ENCODE results near the gene RHEX.

RHEX gene

GRCh38 chr1:206023695-206024094 is 29.3 kb upstream of the RHEX start, which contains the start of gene CTSE:
TSS of gene CTSE (minus strand) at chr1:206023895. CDS start at chr1:206023791, 104 bp downstream.
- no peak within 1 kb of the TSS for H3K4me3 ChIP-seq
- H3K4me2 ChIP-seq, result peak within 1 kb of the TSS in 5 of 11 experiments; percentile 67 to 87 (median 77); a peak in 10 of 22 replicates
- peaks cover 22 to 34% (median 26%) of the 10 kb centered on the region in 10 experiments for H3K4me1 ChIP-seq
- H3K27me3 ChIP-seq, result no peaks in the 10 kb centered on the region
- H3K27ac ChIP-seq, result no peak within 1 kb of the TSS
- no peak for TF ChIP-seq Cebpa-rat (IDR thresholded peaks at IDR 0.05)
- H3K9me3 ChIP-seq (replicated peaks in 1 of 11), result peaks cover 0 to 10% (median 7%) of the 10 kb centered on the region in 11 experiments; a peak in 9 of 22 replicates
- no peaks in the 10 kb centered on the region for H4K20me1 ChIP-seq
- H3K9ac ChIP-seq, result no peak within 1 kb of the TSS
- no peaks in the 10 kb centered on the region for H3K36me3 ChIP-seq

GRCh38 chr1:206025283-206025820 is 27.6 kb upstream of the RHEX start:
- Histone ChIP-seq H3K27me3 (no peaks in the 10 kb centered on the region), H3K9me3 (replicated peaks in 1 of 11) (peaks cover 0 to 10% (median 7%) of the 10 kb centered on the region in 11 experiments; a peak in 9 of 22 replicates), H4K20me1 (no peaks in the 10 kb centered on the region), H3K27ac (no peak overlapping the region), H3K4me2 (no peak overlapping the region), H3K36me3 (no peaks in the 10 kb centered on the region), H3K9ac (no peak overlapping the region), H3K4me3 (no peak overlapping the region), H3K4me1 (peaks cover 19 to 46% (median 28%) of the 10 kb centered on the region in 10 experiments)
- no peak for TF ChIP-seq Cebpa-rat (IDR thresholded peaks at IDR 0.05)

- no peaks in the 10 kb centered on the region for H3K36me3 ChIP-seq
- H3K9me3 ChIP-seq (replicated peaks in 1 of 11), result peaks cover 0 to 11% (median 8%) of the 10 kb centered on the region in 11 experiments; a peak in 9 of 22 replicates
- peak overlapping the region in 4 of 11 experiments; percentile 31 to 79 (median 50); a peak in 9 of 22 replicates for H3K4me2 ChIP-seq
- H3K4me3 ChIP-seq, result no peak overlapping the region
- no peaks in the 10 kb centered on the region for H3K27me3 ChIP-seq
- TF ChIP-seq Cebpa-rat (IDR thresholded peaks at IDR 0.05), result no peak
- no peaks in the 10 kb centered on the region for H4K20me1 ChIP-seq
- H3K4me1 ChIP-seq, result peaks cover 30 to 57% (median 42%) of the 10 kb centered on the region in 10 experiments
- no peak overlapping the region for H3K27ac ChIP-seq
- no peak overlapping the region for H3K9ac ChIP-seq
Observed at GRCh38 chr1:206029484-206029883, 23.5 kb upstream of the RHEX start.

- Histone ChIP-seq H3K4me1 (peaks cover 37 to 64% (median 49%) of the 10 kb centered on the region in 10 experiments), H3K36me3 (no peaks in the 10 kb centered on the region), H3K9me3 (replicated peaks in 1 of 11) (peaks cover 0 to 11% (median 8%) of the 10 kb centered on the region in 11 experiments; a peak in 9 of 22 replicates), H3K27me3 (no peaks in the 10 kb centered on the region), H4K20me1 (no peaks in the 10 kb centered on the region), H3K4me3 (no peak overlapping the region), H3K27ac (no peak overlapping the region), H3K4me2 (peak overlapping the region in 4 of 11 experiments; percentile 11 to 79 (median 70); a peak in 4 of 22 replicates), H3K9ac (no peak overlapping the region)
- TF ChIP-seq Cebpa-rat (IDR thresholded peaks at IDR 0.05), result no peak
Observed at GRCh38 chr1:206030191-206030590, 22.8 kb upstream of the RHEX start.

- no peak for TF ChIP-seq Cebpa-rat (IDR thresholded peaks at IDR 0.05)
- H3K4me2 ChIP-seq, result peak overlapping the region; percentile 16 to 83 (median 64); a peak in 21 of 22 replicates
- no peak overlapping the region for H3K9ac ChIP-seq
- no peaks in the 10 kb centered on the region for H3K27me3 ChIP-seq
- H4K20me1 ChIP-seq, result no peaks in the 10 kb centered on the region
- no peak overlapping the region for H3K27ac ChIP-seq
- peaks cover 41 to 69% (median 54%) of the 10 kb centered on the region in 10 experiments for H3K4me1 ChIP-seq
- H3K9me3 ChIP-seq (replicated peaks in 1 of 11), result peaks cover 0 to 11% (median 8%) of the 10 kb centered on the region in 11 experiments; a peak in 9 of 22 replicates
- H3K4me3 ChIP-seq, result no peak overlapping the region
- no peaks in the 10 kb centered on the region for H3K36me3 ChIP-seq
Observed at GRCh38 chr1:206030714-206031113, 22.3 kb upstream of the RHEX start.

GRCh38 chr1:206032380-206033140 is 20.4 kb upstream of the RHEX start:
- H4K20me1 ChIP-seq, result no peaks in the 10 kb centered on the region
- no peak for TF ChIP-seq Cebpa-rat (IDR thresholded peaks at IDR 0.05)
- no peaks in the 10 kb centered on the region for H3K36me3 ChIP-seq
- peak overlapping the region; percentile 29 to 83 (median 64); a peak in 21 of 22 replicates for H3K4me2 ChIP-seq
- H3K27ac ChIP-seq, result peak overlapping the region in 4 of 11 experiments; percentile 1 to 17 (median 6); a peak in 1 of 22 replicates
- peaks cover 52 to 87% (median 67%) of the 10 kb centered on the region in 10 experiments for H3K4me1 ChIP-seq
- no peak overlapping the region for H3K4me3 ChIP-seq
- H3K27me3 ChIP-seq, result no peaks in the 10 kb centered on the region
- 0 out of 22 replicates have a peak, but pooled peaks cover 0 to 4% (median 0%) of the 10 kb centered on the region in 11 experiments for H3K9me3 ChIP-seq (replicated peaks in 1 of 11)
- H3K9ac ChIP-seq, result no peak overlapping the region

- Histone ChIP-seq H3K27ac (peak overlapping the region in 4 of 11 experiments; percentile 8 to 16 (median 12); a peak in 4 of 22 replicates), H3K4me1 (peaks cover 68 to 100% (median 83%) of the 10 kb centered on the region in 10 experiments), H4K20me1 (no peaks in the 10 kb centered on the region), H3K36me3 (no peaks in the 10 kb centered on the region), H3K9me3 (replicated peaks in 1 of 11) (0 out of 22 replicates have a peak, but pooled peaks cover 0 to 4% (median 0%) of the 10 kb centered on the region in 11 experiments), H3K4me2 (peak overlapping the region; percentile 61 to 87 (median 78)), H3K4me3 (peak overlapping the region; percentile 18 to 66 (median 47); a peak in 17 of 20 replicates), H3K9ac (peak overlapping the region in 10 of 11 experiments; percentile 6 to 64 (median 45); a peak in 19 of 22 replicates), H3K27me3 (no peaks in the 10 kb centered on the region)
- no peak for TF ChIP-seq Cebpa-rat (IDR thresholded peaks at IDR 0.05)
Observed at GRCh38 chr1:206035027-206035426, 17.9 kb upstream of the RHEX start.

- Histone ChIP-seq H3K27me3 (no peaks in the 10 kb centered on the region), H3K36me3 (no peaks in the 10 kb centered on the region), H3K9ac (no peak overlapping the region; a peak in 1 of 22 replicates), H3K4me3 (peak overlapping the region in 2 of 10 experiments; percentile 3 to 13; a peak in 1 of 20 replicates), H3K9me3 (replicated peaks in 1 of 11) (0 out of 22 replicates have a peak, but pooled peaks cover 0 to 4% (median 0%) of the 10 kb centered on the region in 11 experiments), H4K20me1 (no peaks in the 10 kb centered on the region), H3K4me2 (peak overlapping the region; percentile 28 to 87 (median 46)), H3K4me1 (peaks cover 64 to 89% (median 72%) of the 10 kb centered on the region in 10 experiments), H3K27ac (no peak overlapping the region)
- TF ChIP-seq Cebpa-rat (IDR thresholded peaks at IDR 0.05), result no peak
Observed at GRCh38 chr1:206036663-206037455, 16.1 kb upstream of the RHEX start.
